ENCODE measurements around the gene S100Z. TPM values are rescaled to one million over a fixed set of nuclear protein-coding genes. Genes with fewer than 3 reads are reported as not detected.

Gene S100Z
- total and polyA plus RNA-seq, 12 donors, result 0.11 to 2.8 (median 0.44) TPM; not detected in 1

- Histone ChIP-seq H3K27me3 (no peaks in the 10 kb centered on the region), H3K9me3 (replicated peaks in 1 of 3) (no peaks in the 10 kb centered on the region), H3K4me1 (replicated peaks in 1 of 2) (no peaks in the 10 kb centered on the region), H3K4me3 (no peak overlapping the region), H3K27ac (no peak overlapping the region), H3K36me3 (replicated peaks in 1 of 2) (no peaks in the 10 kb centered on the region)
- intact Hi-C loops (cut with DNase I), result no loop called here
- 70 to 80% (median 75%) methylated on average over 4 of the region's 4 CpGs for WGBS, 4 donors
- no peak for TF ChIP-seq CTCF (IDR thresholded peaks at IDR 0.05)
- no peak for TF ChIP-seq POLR2A (IDR thresholded peaks at IDR 0.05)
- DNase-seq, result no peak
Measured at GRCh38 chr5:76930083-76930482, 80.3 kb downstream of the S100Z start.

GRCh38 chr5:76938177-76938576 lies 88.4 kb downstream of the S100Z start:
- intact Hi-C loops (cut with DNase I), result no loop called here
- TF ChIP-seq CTCF (IDR thresholded peaks at IDR 0.05) (no peak), POLR2A (IDR thresholded peaks at IDR 0.05) (no peak)

GRCh38 chr5:76941000-76941399 lies 91.2 kb downstream of the S100Z start:
- Histone ChIP-seq H3K4me3 (no peak overlapping the region), H3K9me3 (replicated peaks in 1 of 3) (no peaks in the 10 kb centered on the region), H3K4me1 (replicated peaks in 1 of 2) (no peaks in the 10 kb centered on the region), H3K27ac (no peak overlapping the region), H3K27me3 (no peaks in the 10 kb centered on the region), H3K36me3 (replicated peaks in 1 of 2) (no peaks in the 10 kb centered on the region)
- no peak for TF ChIP-seq CTCF (IDR thresholded peaks at IDR 0.05)
- no peak for TF ChIP-seq POLR2A (IDR thresholded peaks at IDR 0.05)
- DNase-seq, result no peak
- WGBS, 4 donors, result 81 to 87% (median 84%) methylated on average over 4 of the region's 4 CpGs
- intact Hi-C loops (cut with DNase I), result no loop called here

More at GRCh38 chr5:76938177-76938576, 88.4 kb downstream of the S100Z start:
- Histone ChIP-seq H3K27me3 (no peaks in the 10 kb centered on the region), H3K9me3 (replicated peaks in 1 of 3) (no peaks in the 10 kb centered on the region), H3K36me3 (replicated peaks in 1 of 2) (no peaks in the 10 kb centered on the region), H3K4me3 (no peak overlapping the region), H3K27ac (no peak overlapping the region), H3K4me1 (replicated peaks in 1 of 2) (no peaks in the 10 kb centered on the region)
- DNase-seq, result no peak

- TF ChIP-seq CTCF (IDR thresholded peaks at IDR 0.05), result no peak
- TF ChIP-seq POLR2A (IDR thresholded peaks at IDR 0.05), result no peak
- intact Hi-C loops (cut with DNase I), result no loop called here
- WGBS, 4 donors, result 90 to 99% (median 96%) methylated on average over 3 of the region's 3 CpGs
Measured at GRCh38 chr5:76941442-76941841, 91.6 kb downstream of the S100Z start.

More at GRCh38 chr5:76941442-76941841, 91.6 kb downstream of the S100Z start:
- Histone ChIP-seq H3K27me3 (no peaks in the 10 kb centered on the region), H3K4me1 (replicated peaks in 1 of 2) (peaks cover under 1 to 3% of the 10 kb centered on the region in 2 donors), H3K36me3 (replicated peaks in 1 of 2) (no peaks in the 10 kb centered on the region), H3K4me3 (no peak overlapping the region), H3K9me3 (replicated peaks in 1 of 3) (no peaks in the 10 kb centered on the region), H3K27ac (no peak overlapping the region)
- no peak for DNase-seq
